Stimulated activated CD8-positive, alpha-beta memory T cell treated with anti-CD3 and anti-CD28 coated beads, Interleukin-7, amount 100 ng/mL, for 24 hours (primary cell): Measurements from ENCODE around the gene ZNF460.
"Not testable (repeated sequence)": the region's sequence is repeated elsewhere in the genome, so short reads cannot be mapped to it uniquely, and the experiment has no call there.

ENCODE experiments used
- DNase-seq: peaks from one replicate; pipeline ENCODE4 v3.0.0-alpha.2; 2020; ENCODE audit warnings: low read depth

The ZNF460 gene

DNA sequence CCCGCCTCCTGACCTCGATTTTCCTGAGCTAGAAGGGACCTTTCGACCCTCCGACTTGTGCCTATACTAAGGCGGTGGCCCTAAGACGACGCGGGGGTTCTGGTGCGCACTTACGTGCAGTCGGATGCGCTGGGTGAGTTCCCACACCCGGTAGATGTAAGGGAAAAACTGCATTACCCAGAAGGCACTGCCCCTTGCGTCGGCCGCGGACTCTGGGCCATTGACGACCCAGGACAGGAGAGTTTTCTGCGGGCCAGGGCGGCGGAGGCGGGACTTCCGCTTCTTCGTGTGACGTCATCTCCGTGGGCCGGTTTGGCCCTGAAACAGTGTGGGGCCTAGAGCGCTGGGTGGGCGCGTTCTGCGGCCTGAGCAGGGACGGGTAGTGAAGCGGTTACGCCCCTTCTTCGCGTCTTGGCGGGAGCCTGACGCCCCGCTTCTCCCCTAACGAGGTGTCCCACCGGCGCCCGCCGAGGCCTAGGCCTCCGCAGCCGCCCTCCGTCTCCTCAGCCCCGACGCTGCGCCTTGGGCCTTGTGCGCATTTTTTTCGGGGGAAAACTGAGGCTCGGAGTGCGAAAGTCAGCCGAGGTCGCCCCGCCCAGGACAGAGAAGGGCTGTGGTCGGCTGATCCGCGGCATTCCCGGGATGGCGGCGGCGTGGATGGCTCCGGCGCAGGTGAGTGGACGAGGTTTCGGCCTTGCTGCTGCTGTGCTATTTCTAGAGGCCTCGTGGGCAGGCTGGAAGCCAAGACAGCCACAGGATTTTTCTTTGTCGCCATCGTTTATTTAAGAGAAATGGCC, at the start of gene ZNF460:
Gene ZNF460, plus strand, starts transcription at position 321 of the 797 bp plus-strand sequence. Its CDS starts 322 bp downstream, at position 643.
- peak; percentile 96 for DNase-seq

DNA sequence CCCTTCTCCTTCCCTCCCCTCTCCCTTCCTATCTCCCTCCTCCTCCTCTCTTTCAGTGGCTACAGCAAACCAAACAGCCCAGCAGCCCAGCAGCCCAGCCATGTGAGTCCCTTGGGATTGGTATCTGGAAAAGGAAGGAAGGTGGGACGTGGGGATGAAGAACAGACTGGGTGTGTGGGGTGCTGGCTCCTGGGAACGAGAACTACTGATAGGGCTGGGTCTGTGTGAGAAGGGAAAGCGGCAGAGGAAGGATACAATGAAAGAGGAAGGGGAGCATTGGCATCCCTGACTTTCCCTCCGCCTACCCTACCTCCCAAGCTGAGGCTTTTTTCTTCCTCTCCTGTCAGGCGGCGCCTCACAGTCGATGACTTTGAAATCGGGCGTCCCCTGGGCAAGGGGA, 48.6 kb upstream of the ZNF460 start:
- DNase-seq, result no peak

DNA sequence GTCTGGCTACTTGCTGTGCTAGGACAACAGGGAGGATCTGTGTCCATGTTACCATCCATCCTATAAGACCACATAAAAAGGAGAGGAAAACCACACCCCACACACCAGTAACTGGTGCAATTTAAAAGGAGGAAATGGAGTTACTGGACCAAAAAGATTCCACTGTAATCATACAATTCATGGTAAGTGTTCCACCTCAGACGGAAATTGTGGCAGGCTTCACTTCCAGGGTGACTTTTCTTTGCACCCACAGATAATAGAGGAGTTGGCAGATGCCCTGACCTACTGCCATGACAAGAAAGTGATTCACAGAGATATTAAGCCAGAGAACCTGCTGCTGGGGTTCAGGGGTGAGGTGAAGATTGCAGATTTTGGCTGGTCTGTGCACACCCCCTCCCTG, 47.1 kb upstream of the ZNF460 start:
- DNase-seq, result no peak

DNA sequence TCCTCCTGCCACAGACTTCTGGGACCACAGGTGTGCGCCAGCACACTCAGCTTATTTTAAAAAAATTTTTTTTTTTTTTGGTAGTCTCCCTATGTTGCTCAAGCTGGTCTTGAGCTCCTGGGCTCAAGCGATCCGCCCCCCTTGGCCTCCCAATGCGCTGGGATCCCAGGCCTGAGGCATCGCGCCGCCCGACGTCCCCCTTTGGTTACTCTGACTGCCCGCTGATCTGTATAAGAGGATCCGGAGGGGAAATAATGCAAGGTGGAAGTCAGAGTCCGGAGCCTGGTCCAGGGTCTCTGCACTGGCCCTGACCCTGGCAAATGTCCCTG, 40.3 kb upstream of the ZNF460 start:
- DNase-seq, result no peak

DNA sequence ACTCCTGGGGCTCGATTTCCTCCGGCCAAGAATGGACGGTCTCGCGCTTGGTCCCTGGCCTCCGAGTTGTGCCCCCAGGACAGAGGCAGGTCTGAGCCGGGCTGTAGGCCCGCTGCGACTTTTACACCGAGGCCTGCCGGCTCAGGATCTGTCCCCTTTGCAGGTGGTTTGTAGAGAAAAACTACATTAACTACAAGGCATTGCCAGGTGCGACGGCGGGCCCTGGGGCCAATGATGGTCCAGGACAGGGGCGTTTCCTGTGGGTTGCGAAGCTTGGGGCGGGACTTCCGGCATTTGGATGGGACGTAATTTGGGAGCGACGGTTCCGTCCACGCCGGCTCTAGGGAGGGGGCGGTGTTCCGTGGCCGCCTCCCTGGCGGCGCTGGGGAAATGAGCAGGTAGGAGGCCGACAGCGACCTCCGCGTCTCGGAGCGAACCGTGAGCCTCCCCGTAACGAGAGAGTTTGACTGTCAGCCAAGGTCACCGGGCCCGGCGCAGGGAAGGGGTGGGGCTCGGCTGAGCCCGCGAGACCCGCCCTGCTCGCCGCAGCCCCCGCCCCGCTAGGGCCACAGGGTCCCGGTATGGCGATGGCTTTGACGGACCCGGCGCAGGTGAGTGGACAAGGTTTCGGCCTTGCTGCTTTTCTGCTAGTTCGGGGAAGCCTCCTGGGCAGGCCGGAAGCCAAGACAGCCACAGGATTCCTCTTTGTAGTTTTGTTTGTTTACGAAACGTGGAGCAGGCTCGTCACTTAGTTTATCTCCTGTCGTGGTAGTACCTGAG, 39.8 kb upstream of the ZNF460 start, which contains the start of gene ZNF805:
Gene ZNF805, plus strand, starts transcription at position 322 of the 780 bp plus-strand sequence. Its CDS starts 260 bp downstream, at position 582.
- DNase-seq, result peak; percentile 92

DNA sequence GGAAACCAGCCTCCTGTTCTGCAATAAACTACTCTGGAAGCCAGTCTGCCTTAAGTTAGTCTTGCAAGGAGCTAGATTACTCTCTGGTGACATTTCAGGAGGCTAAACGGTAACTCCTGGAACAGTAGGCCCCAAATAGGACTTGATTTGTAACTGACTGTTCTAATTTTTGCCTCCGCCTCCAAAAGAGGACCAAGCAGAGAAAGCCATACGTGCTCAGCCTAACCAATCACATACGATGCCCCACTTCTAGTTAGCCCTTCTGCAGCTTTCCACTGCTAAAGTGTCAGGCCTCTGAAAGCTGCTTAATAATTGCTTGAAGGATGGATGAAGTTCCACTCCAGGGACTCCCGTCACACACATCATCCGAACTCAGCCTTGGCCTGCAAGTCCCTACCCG, 39.1 kb upstream of the ZNF460 start:
- DNase-seq, result no peak

DNA sequence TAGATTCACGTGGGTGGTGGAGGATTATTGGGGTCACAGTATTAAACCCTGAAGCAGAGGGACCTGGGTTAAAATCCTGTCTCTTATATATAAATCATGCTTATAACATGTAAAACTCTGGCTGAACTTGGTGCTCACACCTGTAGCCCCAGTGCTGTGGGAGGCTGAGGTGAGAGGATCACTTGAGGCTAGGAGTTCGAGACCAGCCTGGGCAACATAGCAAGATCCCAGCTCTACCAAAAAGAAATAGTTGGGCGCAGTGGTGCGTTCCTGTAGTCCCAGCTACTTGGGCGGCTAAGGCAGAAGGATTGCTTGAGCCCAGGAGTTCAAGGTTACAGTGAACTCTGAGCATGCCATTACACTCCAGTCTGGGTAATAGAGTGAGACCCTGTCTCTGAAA, 37.5 kb upstream of the ZNF460 start:
- no peak for DNase-seq

DNA sequence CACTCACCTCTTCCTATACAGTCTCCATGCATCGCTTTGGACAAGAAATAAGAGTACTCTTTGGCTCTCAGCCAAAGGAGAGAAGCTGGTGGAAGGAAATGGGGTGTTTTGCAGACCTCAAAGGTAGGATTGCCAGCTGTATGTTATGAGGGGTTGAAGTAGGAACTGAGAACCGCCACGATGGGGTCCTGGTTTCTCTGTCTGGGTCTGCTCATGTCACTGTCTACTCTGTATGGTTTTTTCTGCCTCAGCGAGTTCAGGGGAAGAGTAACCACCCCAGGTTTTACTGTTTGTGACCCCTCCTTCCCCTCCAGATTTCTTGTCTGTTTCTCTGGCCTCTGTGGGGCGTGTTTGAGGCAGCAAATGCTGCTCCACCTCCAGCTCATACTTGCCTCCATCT, 35.8 kb upstream of the ZNF460 start:
- DNase-seq, result no peak

DNA sequence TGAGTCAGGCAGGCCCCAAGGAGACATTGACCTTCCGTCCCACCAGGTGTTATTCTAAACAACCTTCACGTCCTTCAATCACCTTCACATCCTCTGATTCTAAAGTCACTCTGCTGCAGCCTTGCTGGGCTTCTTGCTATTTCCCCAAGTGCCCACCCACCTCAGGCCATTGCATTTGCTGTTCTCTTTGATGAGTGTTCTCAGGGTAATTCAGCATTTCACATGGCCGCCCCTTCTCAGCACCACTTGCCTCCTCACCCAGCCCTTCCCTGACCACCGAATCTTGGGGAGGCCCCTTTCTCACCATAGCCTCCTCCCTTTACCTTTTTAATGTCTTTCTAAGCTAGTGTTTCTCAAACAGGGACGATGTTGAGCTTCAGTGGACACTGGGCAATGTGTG, 35.2 kb upstream of the ZNF460 start:
- no peak for DNase-seq

DNA sequence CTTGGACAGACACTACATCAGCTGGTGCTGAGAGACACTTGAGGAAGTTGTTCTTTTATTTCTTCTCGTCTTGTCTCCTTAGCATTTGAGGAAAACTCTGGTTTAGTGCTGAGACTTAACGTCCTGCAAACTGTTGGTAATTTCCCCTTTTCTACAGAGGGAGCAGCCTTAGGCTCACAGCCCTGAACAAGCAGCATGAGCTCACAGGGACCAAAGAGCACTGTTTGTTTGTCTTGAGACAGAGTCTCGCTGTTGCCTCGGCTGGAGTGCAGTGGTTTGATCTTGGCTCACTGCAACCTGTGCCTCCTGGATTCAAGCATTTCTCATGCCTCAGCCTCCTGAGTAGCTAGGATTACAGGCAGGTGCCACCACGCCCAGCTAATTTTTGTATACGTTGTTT, 34.3 kb upstream of the ZNF460 start:
- DNase-seq, result no peak

DNA sequence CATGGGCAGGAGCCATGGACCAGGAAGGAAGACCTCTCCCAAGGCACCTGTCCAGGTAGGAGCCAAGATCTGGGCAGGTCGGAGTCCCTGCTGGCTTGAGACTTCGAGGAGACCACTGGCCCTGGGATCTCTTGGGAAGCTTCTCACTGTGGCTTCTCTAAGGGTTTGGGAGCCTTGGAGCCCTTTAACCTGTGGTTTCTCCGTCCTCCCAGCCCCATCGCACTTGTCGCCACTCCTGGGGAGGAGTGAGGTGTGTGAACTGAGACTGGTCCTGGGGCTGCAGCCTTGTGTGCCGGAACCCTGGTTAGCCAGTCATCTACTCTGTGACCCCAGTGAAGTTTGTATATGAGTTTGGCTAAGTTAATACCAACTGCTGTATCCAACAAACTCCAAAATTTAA, 31.6 kb upstream of the ZNF460 start:
- no peak for DNase-seq

DNA sequence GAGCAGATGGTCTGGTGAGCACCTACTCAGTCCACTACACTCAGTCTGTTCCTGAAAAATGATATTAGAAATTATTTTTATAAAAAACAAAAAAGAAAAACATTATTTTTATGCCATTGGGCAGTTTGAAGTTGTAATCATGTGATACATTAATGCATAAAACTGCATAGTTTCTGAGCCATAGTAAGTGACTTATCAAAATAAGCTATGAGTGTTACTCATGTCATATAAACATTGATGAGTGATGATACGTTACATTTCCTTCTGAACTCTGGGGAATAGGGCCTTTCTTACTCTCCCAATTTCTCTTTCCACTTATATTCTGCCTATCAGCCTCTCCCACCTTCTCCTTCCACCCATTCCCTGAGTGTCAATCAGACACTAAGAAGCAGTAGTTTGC, 31.0 kb upstream of the ZNF460 start:
- no peak for DNase-seq

DNA sequence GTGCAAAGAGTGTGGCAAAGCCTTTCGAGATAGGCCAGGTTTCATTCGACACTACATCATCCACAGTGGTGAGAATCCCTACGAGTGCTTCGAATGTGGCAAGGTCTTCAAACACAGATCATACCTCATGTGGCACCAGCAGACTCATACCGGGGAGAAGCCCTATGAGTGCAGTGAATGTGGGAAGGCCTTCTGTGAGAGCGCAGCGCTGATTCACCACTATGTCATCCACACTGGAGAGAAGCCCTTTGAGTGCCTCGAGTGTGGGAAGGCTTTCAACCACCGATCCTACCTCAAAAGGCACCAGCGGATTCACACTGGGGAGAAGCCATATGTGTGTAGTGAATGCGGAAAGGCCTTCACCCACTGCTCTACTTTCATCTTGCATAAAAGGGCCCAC, 26.5 kb upstream of the ZNF460 start:
- not testable (repeated sequence) for DNase-seq

DNA sequence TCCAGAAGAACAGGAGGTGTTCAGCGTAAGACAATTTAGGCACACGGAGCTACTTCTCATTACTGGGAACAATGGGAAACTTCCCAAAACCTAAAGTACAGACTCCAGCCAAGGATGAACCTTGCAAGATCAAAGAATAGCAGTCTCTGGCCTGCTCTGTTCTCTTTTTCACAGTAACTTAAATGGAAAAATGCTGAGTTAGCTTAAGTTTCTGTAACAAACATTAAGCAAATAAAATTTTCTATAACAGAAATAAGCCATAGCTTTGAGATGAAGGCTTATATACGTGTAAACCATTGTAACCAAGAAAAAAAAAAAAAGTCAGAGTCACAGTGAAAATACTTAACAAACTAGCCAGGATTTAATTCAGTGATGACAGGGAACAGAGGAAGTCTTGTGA, 18.2 kb upstream of the ZNF460 start:
- no peak for DNase-seq

DNA sequence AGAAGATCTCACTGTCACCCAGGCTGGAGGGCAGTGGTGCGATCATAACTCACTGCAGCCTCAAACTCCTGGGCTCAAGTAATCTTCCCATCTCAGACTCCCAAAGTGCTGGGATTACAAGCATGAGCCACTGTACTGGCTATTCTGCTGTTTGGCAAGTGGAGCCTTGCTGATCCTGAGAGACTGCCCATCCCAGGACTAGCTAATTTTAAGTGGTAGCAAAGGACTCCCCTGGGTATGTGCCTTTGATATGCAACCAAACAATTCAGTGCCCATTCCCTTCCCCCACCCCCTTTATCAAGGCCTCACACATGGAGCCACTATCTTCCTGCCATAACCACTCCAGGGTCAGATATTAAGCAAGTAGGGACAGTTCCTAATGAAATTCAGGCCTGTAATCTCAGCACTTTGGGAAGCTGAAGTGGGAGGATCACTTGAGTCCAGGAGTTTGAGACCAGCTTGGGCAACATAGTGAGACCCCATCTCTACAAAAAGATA, 17.0 kb upstream of the ZNF460 start:
- no peak for DNase-seq

DNA sequence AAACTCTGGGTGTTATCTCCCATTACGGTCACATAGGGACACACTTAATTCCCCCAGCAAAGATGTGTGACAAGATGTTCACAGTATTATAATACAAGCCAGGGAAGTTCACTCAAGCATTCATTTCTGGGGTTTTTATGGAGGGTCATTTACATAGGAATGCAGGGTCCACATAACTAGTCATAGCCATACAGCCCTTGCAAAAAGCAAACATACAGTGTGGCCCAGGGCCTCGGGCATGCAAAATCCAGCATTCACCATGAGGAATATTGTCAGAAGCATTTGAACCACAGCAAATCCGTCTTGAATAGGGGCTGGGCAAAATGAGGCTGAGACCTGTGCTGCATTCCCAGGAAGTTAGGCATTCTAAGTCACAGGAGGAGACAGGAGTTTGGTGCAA, 13.0 kb upstream of the ZNF460 start:
- no peak for DNase-seq

DNA sequence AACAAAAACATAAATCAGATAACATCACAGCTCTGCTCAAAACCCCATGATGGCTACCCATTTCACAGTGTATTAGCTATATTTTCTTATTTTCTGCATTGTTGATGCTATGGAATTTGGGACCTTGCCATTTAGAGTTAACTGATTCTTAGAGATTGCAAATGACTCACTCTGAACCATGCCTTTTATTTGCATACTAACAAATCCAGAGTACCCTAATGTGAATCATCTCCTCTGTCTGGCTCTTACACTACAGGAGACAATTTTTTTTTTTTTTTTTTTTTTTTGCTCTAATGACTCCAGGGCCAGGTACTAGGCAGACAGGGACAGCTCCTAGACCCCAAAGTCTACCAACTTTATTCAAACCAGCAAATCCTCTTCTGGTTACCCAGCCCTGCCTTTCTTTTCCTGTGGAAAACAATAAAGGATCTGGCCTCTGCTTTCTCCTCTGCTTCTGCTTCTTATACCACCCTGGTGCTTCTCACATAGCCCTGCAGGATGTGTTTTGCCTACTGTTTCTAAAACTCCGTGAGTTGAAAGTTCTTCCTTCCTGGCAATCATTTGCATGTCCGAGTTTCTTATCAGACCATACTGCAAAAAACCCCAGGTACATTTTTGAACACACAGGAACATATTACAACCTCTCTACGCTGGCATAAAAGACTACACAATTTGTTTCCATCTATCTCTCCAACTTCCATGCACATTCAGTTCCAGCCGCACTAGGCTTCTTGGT, 10.6 kb upstream of the ZNF460 start:
- DNase-seq, result no peak

DNA sequence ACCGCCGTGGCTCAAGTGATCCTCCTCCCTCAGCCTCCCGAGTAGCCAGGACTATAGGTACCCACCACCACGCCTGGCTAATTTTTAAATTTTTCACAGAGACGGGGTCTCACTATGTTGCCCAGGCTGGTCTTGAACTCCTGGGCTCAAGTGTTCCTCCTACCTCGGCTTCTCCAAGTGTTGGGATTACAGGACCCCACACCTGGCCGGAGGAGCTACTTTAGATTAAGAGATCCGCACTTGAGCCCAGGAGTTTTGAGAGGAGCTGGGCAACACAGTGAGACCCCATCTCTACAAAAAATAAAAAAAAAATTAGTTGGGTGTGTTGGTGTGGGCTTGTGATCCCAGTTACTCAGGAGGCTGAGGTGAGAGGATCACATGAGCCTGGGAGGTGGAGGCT, 9.0 kb upstream of the ZNF460 start:
- DNase-seq, result no peak

DNA sequence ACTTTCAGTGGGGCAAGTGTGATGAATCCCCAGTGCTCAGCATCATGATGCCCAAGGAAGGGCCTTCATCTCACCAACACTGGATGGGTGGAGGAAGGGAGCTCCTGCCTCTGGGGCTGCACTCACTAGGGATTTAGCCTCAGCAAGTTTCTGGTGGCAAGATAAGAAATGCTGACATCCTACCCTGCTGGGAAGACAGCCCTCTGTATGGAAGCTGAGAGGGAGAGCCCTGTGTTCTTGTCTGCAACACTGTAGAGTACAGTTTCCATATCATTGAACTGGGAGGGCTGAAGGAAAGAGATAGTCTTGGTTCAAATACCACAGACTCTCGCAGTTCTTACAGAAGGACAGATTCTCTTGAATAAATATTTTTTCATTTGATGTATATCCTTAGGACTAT, 7.3 kb upstream of the ZNF460 start:
- DNase-seq, result no peak

DNA sequence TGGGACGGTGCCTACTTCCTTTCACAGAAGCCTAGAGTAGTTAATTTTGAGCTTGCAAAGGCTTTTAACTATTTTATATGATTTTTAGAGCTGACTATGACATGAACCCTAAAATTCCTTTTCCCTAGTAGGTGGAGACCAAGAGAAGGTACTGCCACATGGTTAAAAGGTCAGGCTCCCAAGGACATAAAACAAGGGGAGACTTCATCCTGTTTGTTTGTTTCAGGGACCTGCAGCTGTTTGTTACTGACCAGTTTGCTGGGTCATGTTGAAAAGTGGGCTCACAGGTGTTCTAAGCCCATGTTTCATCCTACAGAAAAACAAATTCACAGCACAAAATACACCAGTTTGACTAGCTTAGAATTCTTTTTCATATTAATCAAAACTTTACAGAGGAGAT, 3.9 kb upstream of the ZNF460 start:
- DNase-seq, result no peak

DNA sequence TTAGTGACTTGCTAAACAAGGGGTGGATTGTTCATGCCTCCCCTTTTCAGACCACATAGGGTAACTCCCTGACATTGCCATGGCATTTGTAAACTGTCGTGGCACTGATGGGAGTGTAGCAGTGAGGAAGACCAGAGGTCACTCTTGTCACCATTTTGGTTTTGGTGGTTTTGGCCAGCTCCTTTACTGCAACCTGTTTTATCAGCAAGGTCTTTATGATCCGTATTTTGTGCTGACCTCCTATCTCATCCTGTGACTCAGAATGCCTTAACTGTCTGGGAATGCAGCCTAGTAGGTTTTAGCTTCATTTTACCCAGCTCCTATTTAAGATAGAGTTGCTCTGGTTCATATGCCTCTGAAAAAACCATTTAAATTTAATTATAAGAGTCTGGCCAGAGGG, 1.8 kb upstream of the ZNF460 start:
- not testable (repeated sequence) for DNase-seq

DNA sequence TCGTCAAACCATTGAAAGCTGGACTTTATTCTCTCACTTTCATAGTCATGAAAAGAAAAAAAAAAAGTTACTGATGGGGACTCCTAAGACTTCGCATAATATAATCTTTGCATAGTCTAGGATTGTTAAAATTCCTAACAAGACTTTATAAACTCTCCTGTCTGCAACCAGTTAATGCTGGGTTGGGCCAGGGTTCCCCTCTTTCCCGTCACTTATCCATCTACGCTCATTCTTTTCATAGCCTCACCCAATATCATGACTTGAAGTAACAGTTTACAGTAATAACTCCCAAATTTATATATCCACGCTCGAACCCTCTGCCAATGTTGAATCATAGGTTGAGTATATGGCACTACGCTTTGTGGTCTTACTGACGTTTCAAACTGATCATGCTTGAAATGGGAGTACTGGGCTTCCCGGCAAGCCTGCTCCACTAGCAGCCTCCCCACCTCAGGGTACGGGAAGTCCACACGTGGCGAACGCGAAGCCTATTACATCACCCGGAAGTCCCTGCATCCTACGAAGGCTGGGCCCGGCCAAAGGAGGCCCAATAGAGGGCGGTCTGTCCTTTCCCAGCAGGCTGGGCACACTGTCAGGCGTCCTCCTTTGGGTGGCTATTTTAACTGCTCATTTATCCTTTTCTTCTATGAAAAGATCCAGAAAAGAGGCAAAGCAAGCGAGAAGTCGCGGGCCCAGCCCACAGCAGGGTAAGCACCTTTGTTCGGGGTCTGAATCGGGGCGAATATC, 694 bp upstream of the ZNF460 start:
- DNase-seq, result peak; percentile 59
